Activated T-cell treated with anti-CD3 and anti-CD28 coated beads for 48 hours (primary cell): ENCODE results near the gene LEMD1.

ENCODE experiments used
- DNase-seq: peaks from one replicate; pipeline ENCODE4 v3.0.0-alpha.2; 2020; ENCODE audit warnings: low read depth

Gene LEMD1

GRCh38 chr1:205354259-205355074 is 67.4 kb downstream of the LEMD1 start:
- DNase-seq, result peak; percentile 23

- no peak for DNase-seq
These were observed 68.2 kb downstream of the LEMD1 start for GRCh38 chr1:205353612-205354011.

DNA sequence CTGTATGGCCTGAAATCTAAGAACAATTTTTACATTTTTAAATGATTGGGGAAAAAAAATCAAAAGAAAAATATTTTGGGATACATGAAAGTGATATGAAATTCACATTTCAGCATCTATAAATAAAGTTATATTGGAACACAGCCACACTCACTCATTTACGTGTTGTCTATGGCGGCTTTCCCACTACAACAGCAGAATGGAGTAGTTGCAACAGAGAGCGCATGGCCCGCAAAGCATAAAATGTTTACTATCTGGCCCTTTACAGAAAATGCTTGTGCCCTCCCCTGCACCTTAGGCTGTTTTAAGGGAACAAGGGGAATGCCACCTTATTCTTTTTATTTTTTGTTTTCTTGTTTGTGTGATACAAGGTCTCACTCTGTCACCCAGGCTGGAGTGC is 68.7 kb downstream of the LEMD1 start:
- DNase-seq, result no peak

DNA sequence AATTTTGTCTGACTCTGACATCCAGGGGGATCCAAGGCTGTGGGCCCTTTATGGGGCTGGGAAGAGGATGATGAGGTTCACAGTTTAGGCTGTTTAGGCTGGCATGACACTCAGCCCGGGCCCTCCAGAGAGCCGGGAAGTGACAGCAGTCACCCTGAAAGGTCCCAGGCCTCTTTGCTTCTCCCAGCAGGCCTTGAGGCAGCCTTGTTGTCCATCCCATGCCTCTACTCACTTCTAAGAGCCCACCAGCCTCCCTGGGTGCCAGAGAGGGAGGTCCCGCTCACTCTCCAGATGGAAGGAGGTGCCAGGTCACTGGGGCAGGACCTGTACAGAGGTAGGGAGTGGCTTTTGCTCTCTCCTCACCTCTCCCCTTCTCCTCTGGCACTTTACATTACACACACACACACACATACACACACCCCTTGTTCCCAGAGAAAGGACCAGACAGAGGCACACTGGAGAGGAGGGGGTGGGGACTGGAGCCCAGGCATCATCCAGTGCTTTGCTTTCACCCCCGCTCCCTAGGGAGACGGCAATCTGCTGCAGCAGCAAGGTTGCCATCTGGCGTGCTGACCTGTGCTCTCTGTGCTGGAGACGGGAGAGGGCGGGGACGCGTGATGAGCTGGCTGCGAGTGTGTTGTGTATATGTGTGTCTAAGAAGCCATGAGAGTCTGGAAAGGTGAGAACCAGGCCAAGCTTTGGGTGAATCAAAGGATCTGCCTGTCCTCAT is 69.7 kb downstream of the LEMD1 start:
- DNase-seq, result no peak

DNA sequence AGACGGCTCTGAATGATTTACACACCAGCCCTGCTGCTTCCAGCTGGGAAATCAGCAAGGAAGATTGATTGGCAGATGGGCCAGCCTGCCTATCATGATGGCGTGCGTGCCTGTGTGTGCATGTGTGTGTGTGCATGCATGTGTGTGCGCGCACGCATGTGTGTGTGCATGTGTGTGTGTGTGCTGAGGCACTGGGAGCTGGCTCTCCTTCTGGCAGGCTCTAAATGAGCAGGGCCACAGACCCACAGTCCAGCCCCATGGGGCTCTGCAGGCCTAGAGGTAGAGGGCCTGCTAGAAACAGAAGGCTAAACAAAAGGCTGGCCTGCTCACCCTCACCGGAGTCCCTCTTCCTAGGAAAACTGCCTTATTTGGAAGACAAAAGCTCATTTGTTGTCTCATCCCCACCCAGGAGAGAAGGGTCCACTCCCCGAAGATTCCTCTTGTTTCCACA is 71.1 kb downstream of the LEMD1 start:
- DNase-seq, result no peak

GRCh38 chr1:205350124-205350523 is 71.7 kb downstream of the LEMD1 start:
- DNase-seq, result no peak

GRCh38 chr1:205348554-205349487 is 73.0 kb downstream of the LEMD1 start:
- DNase-seq, result no peak

DNA sequence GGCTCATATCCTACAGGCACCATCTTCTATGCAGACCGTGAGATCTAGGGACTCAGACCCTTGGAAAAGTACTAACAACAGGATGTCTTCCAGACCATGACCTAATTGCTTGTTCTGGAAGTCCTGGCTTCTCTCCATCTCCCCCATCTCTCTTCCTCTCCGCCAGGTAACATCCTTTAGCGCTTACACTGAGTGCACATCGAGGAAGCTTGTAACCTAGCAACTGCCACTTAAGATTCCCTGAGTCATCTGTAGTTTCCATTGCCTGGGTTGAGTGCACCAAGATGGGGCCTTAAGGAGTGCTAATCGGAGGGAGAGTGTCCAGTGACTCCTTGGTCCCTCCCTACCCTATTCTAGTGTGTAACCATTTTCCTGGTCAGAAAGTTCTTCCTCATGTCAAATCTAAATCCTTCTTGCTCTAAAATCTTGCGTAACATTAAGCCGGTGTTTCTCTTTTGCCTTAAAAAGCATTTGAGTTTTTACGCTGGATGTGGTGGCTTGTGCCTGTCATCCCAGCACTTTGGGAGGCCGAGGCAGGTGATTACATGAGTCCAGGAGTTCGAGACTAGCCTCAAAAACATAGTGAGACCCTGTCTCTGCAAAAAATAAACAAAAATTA is 74.8 kb downstream of the LEMD1 start:
- DNase-seq, result no peak

- no peak for DNase-seq
These were observed 76.1 kb downstream of the LEMD1 start for GRCh38 chr1:205345761-205346160.

- DNase-seq, result peak; percentile 35
These were observed 77.6 kb downstream of the LEMD1 start for GRCh38 chr1:205344066-205344928.

- no peak for DNase-seq
These were observed 78.3 kb downstream of the LEMD1 start for GRCh38 chr1:205343431-205344065.

DNA sequence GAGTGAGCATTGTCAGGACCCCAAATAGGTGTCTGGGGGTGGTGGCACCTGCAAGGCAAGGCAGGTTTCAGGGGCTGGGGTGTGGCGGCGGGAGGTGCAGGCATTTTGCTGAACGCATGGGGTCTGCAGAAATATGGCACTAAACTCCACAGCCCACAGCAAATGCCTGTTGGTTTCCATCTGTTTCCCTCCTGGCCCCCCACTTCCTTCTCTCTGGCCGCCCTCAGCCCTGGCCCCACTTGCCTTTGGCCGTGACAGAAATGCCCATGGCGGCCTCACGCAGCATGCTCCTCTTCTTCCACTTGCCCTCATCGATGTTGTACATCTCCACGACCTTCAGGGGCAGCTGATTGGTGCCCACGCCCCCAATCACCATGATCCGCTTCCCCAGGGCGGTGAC is 78.9 kb downstream of the LEMD1 start:
- no peak for DNase-seq

DNA sequence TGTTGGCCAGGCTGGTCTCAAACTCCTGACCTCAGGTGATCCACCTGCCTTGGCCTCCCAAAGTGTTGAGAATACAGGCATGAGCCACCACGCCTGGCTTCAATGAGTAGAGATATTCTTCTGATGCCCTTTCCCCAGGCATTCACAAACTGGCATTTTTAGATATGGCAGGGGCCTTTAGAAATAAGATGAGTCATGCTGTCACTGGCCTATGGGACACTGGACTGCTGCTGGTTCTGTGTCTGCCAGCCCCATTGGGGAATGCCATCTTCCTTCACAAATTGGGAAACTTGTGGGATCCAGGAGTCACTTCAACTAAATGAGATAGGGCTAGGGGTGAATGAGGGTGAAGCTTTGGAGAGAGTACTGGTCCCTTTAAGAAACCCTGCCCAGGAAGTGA is 81.2 kb downstream of the LEMD1 start:
- no peak for DNase-seq

DNA sequence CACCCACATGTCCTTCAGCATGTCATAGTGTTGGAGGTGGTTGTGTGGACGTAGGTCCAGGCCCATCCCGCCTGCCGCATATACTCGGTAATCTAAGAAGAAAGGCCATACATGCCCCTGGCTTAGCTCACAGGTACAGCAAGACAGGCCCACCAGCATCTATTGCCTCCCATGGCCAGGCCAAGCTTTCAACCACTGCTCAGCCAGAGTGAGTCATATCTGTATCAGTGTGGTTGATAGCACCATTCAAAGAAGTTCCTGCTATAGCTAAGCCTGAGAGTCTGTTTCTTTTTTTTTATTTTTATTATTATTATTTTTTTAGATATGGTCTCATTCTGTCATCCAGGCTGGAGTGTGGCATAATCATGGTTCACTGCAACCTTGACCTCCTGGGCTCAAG is 82.1 kb downstream of the LEMD1 start:
- no peak for DNase-seq

DNA sequence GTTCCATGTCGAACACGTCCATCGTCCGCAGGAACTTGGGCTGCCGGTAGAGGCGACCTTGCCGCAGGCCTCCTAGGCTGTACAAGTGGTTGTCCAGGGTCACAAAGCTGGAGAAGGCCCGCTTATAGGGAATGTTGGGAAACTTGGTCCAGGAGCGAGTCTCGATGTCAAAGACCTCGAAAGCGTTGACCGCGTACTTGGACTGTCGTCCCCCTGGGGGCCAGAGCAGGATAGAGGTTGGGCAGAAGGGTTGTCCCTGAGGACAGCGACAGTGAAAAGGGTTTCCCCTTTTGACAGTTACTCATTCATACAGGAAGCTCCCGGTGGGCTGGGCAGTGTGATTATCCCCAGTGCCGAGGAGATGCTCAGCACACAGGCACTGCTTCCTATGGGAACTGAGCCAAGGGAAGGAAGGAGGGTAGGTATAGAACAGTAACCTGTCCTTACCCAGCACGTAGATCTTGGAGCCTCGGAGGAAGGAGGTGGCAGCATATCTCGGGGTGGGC is 82.6 kb downstream of the LEMD1 start:
- no peak for DNase-seq

GRCh38 chr1:205338011-205338410 is 83.8 kb downstream of the LEMD1 start:
- DNase-seq, result no peak

GRCh38 chr1:205337481-205337880 is 84.4 kb downstream of the LEMD1 start:
- DNase-seq, result no peak

DNA sequence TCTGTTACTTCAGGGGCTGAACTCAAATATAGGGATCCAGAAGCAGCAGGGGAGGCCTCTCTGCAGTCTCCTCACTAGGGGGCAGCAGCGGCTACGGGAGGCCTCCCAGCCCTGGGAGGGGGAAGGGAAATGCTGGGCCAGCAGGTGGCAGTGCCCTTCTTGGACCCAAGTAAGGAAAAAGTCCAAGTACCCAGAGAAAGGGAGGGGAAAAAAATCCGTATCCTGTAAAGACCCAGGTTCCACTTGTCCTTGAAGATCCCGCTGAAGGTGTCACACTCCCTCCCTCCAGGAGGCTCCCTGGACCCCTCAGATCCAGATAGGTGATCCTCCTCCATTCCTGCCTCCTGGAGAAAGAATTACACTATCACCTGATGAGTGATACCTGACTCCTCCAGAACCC is 86.2 kb downstream of the LEMD1 start:
- DNase-seq, result peak; percentile 74

DNA sequence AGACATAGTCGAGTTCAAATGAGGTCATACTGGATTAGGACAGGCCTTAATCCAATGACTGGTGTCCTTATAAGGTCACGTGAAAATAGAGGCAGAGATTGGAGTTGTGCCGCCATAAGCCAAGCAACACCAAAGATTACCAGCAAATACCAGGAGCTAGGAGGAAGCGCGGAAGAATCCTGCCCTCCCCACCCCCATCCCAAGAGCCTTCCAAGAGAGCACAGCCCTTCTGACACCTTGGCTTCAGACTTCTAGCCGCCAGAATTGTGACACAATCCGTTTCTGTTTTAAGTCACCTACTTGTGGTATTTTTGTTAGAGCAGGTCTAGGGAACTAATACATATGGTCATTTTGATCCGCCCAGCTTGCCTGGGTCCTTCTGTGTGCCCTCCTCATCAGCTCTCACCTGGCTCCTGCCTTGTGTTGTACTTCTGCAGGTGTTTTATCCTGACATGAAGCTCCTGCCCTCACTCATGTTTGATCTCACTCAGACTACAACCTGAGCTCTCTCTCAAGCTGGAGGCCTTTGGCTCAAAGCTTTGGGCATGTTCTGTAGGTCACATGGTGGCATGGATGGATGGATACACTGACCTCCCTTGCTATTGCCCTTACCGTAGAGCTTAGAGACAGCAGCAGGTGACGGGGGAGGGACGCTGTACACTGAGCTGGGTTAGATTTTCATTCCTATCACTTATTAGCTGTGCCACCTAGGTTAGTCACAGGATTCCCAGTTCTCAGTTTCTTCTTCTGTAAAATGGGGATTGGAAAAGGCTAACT is 89.7 kb downstream of the LEMD1 start:
- no peak for DNase-seq
